Hindlimb muscle (tissue), 1 donor: ENCODE measurements around the gene PXYLP1. TPM values are rescaled to one million over a fixed set of nuclear protein-coding genes. Genes with fewer than 3 reads are reported as not detected.

Experiments used
- polyA plus RNA-seq: library from polyadenylated mRNA; unstranded; fragments of 120-200 nt; gene quantifications from one replicate; pipeline ENCODE4 v1.2.1, GENCODE V29; 2013; ENCODE audit not compliant: insufficient read length

Gene PXYLP1
- polyA plus RNA-seq, 1 donor, result 16.7 TPM

Other genes with a start within 250 kb of the PXYLP1 start
- gene SPSB4, start 180.5 kb upstream of the PXYLP1 start, polyA plus RNA-seq, result 18.7 TPM
- 23.5 TPM for gene ZBTB38, start 136.7 kb downstream of the PXYLP1 start, polyA plus RNA-seq